GM19193 (cell line): Measurements from ENCODE around the gene MGRN1.

ENCODE experiments used
- POLR2A ChIP-seq: IDR thresholded peaks from 4 replicates; pipeline ENCODE4 v1.6.1; 2011; ENCODE audit not compliant: insufficient read depth, insufficient read length; ENCODE audit errors: extremely low read depth

MGRN1 gene

GRCh38 chr16:4682084-4682591, 57.5 kb downstream of the MGRN1 start:
- no peak for TF ChIP-seq POLR2A

GRCh38 chr16:4682616-4683254, 58.1 kb downstream of the MGRN1 start:
- no peak for TF ChIP-seq POLR2A

GRCh38 chr16:4683255-4684057, 58.8 kb downstream of the MGRN1 start:
- no peak for TF ChIP-seq POLR2A

GRCh38 chr16:4684058-4684715, 59.6 kb downstream of the MGRN1 start:
- TF ChIP-seq POLR2A: no peak

GRCh38 chr16:4684763-4685162, 60.1 kb downstream of the MGRN1 start:
- TF ChIP-seq POLR2A: no peak

GRCh38 chr16:4685292-4685691, 60.7 kb downstream of the MGRN1 start:
- no peak for TF ChIP-seq POLR2A

- no peak for TF ChIP-seq POLR2A
Measured at GRCh38 chr16:4685776-4686496, 61.3 kb downstream of the MGRN1 start.

GRCh38 chr16:4686497-4687210, 62.0 kb downstream of the MGRN1 start:
- TF ChIP-seq POLR2A: no peak

- no peak for TF ChIP-seq POLR2A
Measured at GRCh38 chr16:4687416-4687815, 62.8 kb downstream of the MGRN1 start.

GRCh38 chr16:4687946-4688673, 63.5 kb downstream of the MGRN1 start:
- no peak for TF ChIP-seq POLR2A

GRCh38 chr16:4688674-4689045, 64.0 kb downstream of the MGRN1 start:
- TF ChIP-seq POLR2A: no peak

GRCh38 chr16:4689091-4689671, 64.6 kb downstream of the MGRN1 start:
- TF ChIP-seq POLR2A: no peak

- TF ChIP-seq POLR2A: no peak
Measured at GRCh38 chr16:4689864-4690704, 65.5 kb downstream of the MGRN1 start.
